Fibroblast of skin of abdomen (primary cell): ENCODE data around the gene PRR5.

Experiments
- DNase-seq: peaks from one replicate; pipeline ENCODE4 v3.0.0-alpha.2; 2013

PRR5 gene

DNA sequence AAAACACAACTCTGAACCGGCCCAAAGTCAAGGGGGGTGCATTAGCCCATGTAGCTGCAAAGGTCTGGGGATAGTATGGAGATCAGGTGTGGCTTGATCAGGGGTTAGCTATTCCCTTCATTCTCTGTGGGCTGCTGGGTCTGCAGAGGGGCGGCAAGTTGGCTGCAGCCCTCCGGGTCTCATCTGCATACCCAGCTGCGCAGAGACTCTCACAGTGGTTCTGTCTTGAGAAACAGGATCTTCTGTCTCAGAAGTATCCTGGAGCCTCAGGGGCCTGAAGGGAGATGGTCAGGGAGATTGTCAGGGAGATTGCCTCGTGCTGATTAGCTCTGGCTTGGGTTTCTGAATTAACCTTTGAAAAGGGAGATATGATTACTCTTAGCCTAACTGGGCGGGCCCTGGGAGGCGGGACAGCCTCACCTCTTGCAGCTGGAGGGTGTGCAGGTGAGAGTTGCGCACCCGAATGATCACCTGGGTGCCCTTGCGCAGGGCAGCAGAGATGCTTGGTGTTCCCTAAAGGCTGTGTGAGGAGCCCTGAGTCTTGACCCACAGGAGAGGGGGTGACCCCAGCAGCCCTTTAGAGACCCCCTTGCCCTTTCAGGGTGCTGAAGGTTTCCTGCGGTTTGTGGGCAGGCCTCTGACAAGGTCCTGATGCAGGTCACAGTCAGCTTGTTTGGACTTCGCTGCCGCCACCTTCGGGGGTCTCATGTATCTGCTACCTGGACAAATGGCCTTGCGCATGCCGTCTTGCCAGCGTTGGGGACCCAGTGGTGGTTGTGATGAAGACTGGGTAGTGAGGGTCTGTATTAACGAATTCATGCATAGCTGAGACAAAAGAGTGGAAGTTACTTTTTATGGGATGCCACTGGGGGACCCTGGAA, 57.7 kb downstream of the PRR5 start:
- no peak for DNase-seq

DNA sequence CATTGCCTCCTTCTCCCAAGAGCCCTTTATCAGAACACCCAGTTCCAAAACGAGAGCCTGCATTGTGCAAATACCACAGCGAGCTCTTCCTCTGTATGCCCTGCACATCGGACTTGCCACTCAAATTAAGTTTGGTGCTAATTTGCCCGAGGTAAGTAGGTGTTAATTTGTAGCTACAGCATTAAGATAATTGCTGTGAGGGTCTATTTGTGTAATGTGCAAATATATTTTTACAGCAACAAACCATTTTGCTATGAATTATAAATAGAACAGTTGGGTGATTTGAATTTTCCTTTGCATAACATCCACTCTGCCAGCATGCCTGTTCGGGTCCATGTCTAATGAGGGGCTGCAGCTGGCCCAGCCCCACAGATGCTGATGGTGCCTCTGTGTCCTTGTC, 58.5 kb downstream of the PRR5 start:
- no peak for DNase-seq

DNA sequence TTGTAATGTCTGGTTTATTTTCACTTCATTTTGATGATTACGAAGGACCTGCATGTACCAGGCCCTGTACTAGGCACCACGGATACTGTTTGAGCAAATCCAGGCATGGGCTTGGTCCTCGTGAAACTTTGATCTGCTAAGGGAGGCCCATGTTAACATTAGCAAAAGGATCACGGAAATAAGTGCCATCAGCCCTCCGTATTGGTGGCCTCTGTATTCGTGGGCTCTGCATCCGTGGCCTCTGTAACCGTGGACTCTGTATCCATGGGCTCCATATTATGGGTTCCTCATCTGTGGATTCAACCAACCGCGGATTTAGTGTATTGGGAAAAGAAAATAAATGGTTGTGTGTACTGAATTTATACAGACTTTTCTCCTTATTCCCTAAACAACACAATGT, 59.0 kb downstream of the PRR5 start:
- no peak for DNase-seq

DNA sequence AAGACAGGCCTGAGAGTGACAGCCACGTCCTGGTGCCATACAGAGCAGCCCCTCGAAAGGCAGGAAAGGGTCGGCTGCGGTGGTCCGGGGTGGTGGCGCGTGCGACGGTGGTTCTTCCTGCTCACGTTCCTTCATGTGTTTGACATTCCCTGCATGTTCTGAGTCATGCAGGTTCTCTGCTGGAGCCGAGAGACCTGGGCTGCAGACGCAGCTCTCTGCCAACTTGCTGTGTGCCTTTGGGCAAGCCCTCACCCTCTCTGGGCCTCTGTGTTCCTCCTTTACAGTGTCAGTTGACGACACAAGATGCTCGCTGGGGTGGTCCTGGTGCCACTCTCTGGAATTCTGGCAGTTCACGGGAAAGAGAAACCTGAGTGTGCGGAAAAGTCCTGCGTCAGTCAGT, 62.4 kb downstream of the PRR5 start:
- no peak for DNase-seq

DNA sequence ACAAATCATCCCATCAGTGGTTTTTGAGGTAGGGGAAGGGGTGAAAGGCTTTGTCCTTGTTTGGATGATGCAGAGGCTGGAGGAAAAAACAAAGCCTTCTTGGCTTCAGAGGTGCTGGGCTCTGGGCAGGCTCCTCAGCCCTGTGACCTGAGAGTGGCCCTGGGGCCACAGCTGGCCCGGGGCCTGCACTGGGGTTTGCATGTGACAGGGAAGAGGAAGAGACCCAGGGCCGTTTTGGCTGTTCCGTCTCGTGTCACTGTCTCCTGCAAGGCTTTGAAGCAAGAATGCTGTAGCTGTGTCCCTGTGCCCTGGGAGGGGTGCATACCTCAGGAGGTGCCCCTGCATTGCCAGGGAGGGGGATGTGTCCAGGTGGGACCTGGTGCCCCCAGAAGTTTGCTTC, 63.0 kb downstream of the PRR5 start:
- DNase-seq, result no peak

DNA sequence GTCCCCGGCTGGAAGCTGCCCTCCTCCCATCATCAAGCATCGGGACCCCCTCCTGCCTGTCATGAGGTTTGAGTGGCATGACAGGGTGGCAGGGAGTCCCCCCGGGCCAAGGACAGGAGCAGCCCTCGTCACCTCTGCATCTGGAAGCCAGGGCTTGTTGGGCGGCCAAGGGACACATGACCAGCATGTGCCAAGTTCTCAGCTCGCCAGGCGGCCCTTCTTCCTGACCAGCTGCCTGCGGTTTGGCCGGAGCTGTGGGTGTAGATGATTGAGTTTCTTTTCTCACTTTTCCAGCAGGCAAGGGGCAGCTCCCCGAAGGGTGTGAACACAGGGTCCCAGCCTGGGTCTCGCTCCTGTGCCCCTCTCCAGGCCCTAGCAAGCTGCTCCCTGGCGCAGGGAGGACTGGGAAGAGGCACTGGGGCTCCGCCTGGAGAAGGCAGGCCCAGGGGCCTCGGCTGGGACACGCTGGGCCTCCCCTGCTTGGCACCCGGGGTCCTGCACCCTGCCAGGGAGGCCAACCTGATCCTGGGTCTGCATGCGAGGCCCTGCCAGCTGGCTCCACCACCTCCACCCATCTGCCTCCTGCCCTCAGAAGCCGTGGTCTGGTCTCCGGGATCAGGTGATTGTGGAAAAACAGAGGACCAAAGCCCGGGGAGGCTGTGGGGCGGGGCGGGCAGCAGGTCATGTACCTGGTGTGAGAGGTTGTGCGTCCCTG, 63.7 kb downstream of the PRR5 start:
- DNase-seq, result no peak

DNA sequence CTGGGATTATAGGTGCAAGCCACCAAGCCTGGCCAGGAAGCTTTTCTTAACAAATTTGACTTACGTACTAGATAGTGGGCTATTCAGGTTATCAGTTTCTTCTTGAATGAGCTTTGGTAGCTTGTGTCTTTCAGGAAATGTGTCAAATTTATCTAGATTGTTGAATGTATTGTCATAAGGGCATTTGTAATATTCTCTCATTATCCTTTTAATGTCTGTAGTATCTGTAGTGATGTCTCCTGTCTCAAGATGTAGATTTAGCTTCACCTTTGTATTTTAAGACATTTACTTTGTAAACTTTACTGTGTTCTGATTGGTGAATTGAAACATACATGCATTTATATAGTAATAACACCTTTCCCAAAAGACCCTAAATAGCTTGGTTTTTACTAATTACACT, 71.1 kb downstream of the PRR5 start:
- DNase-seq, result no peak

DNA sequence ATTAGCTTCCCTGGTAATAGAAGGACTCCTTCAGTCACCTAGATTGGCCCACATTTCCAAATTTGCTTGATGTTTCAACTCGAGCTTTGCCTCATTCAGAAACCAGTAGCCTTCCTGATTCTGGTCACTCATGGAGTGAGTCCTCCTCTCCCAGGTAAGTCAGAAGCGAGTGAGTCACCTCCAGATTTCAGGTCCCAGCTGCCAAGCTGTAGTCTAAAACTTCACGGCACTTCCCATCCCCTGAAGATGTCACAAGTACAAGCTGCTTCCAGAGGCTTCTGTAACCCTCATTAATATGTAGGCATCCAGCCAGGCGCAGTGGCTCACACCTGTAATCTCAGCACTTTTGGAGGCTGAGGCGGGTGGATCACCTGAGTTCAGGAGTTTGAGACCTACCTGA, 73.9 kb downstream of the PRR5 start:
- no peak for DNase-seq

DNA sequence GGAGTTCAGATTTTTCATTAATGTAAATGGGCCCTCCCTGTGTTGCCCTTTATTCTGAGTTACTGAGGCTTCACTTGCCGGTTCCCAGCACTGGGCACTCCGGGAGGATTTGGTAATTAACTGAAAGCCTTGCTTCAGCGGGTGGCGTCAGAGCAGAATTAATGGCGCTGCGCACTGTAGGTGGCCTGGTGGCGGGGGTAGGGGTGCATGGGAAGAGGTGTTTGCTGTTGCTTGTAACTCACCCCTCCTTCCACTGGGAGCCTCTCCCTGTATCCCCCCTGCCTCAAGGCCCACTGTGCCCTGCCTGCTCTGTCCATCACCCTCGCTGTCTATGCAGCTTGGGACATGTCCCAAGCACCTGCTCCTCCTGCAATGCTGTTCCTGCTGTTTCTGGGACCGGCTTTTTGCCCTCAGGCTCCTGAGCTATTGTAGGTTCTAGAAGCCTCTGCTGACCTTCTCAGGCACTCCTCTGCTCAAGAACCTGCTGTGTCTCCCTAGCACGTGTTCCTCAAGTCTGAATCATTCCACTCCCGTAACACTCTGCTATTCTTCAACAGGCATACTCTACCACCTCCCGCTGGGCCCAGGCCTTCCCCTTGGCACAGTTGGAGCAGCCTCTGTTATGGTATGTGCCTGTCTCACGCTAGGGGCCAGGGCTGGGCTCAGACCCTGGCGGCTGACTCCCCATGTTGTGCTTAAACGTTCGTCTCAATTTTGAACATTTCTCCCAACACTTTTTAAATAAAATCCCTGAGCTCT, 74.8 kb downstream of the PRR5 start:
- DNase-seq, result no peak

DNA sequence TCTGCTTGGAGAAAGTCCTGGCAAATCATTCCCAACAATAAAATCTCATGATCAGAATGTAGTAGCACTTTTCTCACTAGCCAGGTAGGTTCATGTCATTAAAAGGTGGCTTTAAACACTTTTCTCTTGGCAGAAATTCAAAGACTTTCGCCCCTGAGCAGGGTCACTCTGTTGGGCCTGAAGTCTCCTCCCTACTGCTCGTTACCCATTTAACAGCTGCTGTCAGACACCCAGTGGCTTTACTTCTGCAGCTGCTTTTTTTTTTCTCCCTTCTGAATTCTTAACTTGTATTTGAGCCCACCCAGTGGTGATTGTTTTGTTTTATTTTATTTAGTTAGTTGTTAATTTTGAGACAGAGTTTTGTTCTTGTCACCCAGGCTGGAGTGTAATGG, 75.4 kb downstream of the PRR5 start:
- DNase-seq, result no peak

DNA sequence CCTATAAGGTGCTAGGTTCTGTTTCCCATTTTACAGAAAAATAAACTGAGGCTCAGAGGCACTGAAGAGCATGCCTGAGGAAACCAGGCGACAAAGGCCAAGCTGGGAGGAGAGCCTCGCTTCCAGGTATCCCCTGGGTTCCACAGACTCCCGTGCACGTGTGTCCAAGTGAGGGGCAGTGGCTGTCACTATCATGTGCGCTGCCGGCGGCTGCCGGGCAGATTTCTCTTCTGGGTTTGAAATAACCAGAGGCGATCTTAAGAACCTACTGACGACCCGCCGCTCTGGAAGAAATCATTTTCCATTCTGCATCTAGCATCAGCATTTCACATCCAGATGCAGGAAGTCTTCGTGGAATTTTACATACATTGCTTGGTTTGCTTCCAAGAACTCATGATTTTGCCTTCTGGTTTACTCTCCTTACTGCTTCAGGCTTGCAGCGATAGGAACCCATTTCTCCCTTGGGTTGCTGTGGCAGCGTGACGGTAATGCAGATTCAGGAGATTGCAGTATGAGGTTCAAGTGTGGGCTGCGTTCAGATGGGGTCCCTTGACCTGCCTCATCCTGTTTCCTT, 79.0 kb downstream of the PRR5 start:
- DNase-seq, result no peak

DNA sequence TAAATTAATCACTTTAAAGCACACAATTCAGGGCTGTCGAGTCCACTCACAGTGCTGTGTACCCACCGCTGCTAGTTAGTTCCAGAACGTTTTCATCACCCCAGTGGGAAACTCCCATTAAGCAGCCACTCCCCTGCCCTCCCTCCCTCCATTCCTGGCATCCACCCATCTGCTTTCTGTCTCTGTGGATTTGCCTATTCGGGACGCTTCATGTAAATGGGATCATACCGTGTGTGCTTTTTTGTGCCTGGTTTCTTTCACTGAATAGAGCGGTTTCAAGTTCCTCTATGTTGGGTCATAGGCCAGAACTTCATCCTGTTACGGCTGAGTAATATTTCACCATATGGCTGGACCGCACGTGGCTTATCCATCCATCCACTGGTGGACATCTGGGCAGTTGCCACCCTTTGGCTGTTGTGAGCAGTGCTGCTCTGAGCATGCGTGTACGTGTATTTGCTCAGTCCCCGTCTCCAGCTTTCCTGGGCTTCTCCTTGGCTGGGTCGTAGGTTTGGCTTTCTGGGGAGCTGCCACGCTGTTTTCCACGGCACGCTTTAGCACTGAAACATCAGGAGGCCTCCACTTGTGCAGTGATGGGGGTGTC, 80.5 kb downstream of the PRR5 start:
- no peak for DNase-seq

DNA sequence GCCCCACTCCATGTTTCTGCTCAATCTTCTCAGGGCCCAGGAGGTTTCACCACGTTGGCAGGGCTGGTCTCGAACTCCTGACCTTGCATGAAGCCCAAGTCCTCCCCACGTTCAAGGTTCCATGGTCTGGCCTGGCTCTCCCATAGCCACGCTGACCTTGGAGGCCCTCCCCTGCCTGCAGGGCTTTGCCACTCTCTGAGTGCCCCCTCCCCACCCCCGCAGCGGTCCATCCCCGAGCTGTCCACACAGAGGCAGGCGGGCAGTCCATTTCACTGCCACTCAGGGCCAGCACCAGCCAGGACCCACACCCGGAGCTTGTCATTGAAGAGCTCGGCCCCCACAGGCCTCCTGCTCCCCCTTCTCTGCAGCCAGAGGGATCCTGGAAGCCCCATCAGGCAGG, 81.1 kb downstream of the PRR5 start:
- DNase-seq, result no peak

DNA sequence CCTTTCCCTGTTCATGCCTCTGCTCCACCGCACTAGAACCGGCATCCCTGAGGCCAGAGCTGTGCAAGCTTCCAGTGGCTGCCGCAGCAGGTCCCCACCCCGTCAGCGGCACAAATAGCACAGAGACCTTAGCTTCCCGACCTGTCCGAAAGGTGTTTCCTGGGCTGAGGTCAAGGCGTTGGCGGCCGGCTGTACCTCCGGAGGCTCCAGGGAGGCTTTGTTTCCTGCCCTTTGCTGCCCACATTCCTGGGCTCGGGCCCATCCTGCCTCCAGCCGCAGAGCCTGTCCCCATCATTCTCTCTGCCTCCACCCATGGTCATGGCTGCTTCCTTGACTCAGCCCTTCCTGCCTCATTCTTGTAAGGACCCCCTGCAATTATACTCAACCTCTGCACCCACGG, 81.6 kb downstream of the PRR5 start:
- DNase-seq, result no peak

DNA sequence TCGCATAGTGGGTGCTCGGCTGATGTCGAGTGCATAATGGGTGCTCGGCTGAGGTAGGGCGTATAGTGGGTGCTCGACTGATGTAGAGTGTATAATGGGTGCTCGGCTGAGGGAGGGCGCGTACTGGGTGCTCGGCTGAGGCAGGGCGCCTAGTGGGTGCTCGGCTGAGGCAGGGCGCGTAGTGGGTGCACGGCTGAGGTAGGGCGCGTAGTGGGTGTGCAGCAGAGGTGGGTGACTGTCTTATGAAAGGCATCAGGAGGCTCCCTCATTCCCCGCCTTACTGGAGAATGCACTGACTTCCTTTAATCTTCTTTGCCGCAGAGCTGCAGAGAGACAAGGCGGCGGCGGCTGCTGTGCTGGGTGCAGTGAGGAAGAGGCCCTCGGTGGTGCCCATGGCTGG, 84.1 kb downstream of the PRR5 start:
- DNase-seq, result no peak

DNA sequence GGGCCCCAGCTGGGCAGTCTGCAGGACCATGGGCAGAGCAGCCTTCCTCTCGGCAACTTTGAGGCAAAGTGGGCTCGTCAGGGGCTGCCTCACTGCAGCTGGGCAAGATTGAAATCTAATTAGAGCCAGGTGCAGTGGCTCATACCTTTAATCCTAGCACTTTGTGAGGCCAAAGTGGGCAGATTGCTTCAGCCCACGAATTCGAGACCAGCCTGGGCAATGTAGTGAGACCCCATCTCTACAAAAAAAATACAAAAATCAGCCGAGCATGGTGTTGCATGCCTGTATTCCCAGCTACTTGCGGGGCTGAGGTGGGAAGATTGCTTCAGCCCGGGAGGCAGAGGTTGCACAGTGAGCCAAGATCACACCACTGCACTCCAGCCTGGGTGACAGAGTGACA, 84.6 kb downstream of the PRR5 start:
- DNase-seq, result no peak
